Panc1 (cell line): Measurements from ENCODE around the gene MYBBP1A. TPM values are rescaled to one million over a fixed set of nuclear protein-coding genes. Genes with fewer than 3 reads are reported as not detected.

ENCODE experiments used
- ATAC-seq: fragments of 200-7000 bp; cut with Tn5 transposase; 2 replicates; pipeline ENCODE4 v1.9.1; 2020; ENCODE audit warnings: mild to moderate bottlenecking, moderate library complexity
- BruUV-seq: library from RNA; stranded (reverse); fragments of 400-500 nt; replicated peaks from 2 replicates; lab custom pipeline; 2021; lab: Mats Ljungman, UMichigan
- CTCF ChIA-PET: fragments of 300-600 bp; sonication (Branson Sonifier 250); formaldehyde crosslinking; loops from one replicate; lab custom pipeline; 2022; ENCODE audit warnings: antibody characterized with exemption; lab: Charles Lee
- POLR2A ChIA-PET: fragments of 300-600 bp; sonication (Branson Sonifier 250); formaldehyde crosslinking; loops from one replicate; lab custom pipeline; 2022; ENCODE audit warnings: antibody characterized with exemption; lab: Charles Lee
- DNase-seq: peaks from one replicate; pipeline ENCODE4 v3.0.0-alpha.2; 2010; ENCODE audit warnings: low read depth, low spot score
- H3K27ac ChIP-seq: 2 replicates; pipeline ENCODE4 v1.5.1; 2011; ENCODE audit warnings: mild to moderate bottlenecking, low read length, inconsistent platforms
- H3K27me3 ChIP-seq: fragments of 200-500 bp; sonication (Bioruptor generic); 2 replicates; pipeline ENCODE4 v1.6.0; 2014; ENCODE audit warnings: low read length, inconsistent platforms; ENCODE audit not compliant: control insufficient read depth, insufficient read depth
- H3K36me3 ChIP-seq: fragments of 200-500 bp; sonication (Bioruptor generic); 2 replicates; pipeline ENCODE4 v1.5.1; 2014; ENCODE audit warnings: inconsistent platforms, mild to moderate bottlenecking, low read length, moderate library complexity; ENCODE audit not compliant: control insufficient read depth, insufficient read depth
- H3K4me1 ChIP-seq: 2 replicates; pipeline ENCODE4 v1.5.1; 2011; ENCODE audit warnings: inconsistent platforms, mild to moderate bottlenecking, low read length, moderate library complexity; ENCODE audit not compliant: control insufficient read depth, insufficient read depth
- H3K4me3 ChIP-seq, 2 experiments: 2 replicates each; pipeline ENCODE4 v1.5.1; 2011 to 2012; ENCODE audit warnings: low read depth in 2 of 2, low read length in 2 of 2, mild to moderate bottlenecking in 2 of 2, inconsistent platforms in 1 of 2, moderate library complexity in 1 of 2
- H3K9me3 ChIP-seq: fragments of 200-500 bp; sonication (Bioruptor generic); 2 replicates; pipeline ENCODE4 v1.5.1; 2014; ENCODE audit warnings: low read depth, mild to moderate bottlenecking, inconsistent platforms, low read length, moderate library complexity; ENCODE audit not compliant: control insufficient read depth, insufficient read depth
- POLR2AphosphoS5 ChIP-seq: IDR thresholded peaks from 2 replicates; pipeline ENCODE4 v1.6.1; 2012; ENCODE audit warnings: mild to moderate bottlenecking, low read depth, low read length, moderate library complexity
- SIN3A ChIP-seq: IDR thresholded peaks from 2 replicates; pipeline ENCODE4 v1.6.1; 2012; ENCODE audit warnings: low read depth, mild to moderate bottlenecking, low read length, moderate library complexity, borderline replicate concordance; ENCODE audit not compliant: insufficient read depth
- TCF7L2 ChIP-seq: IDR thresholded peaks from 2 replicates; pipeline ENCODE4 v1.6.1; 2011; ENCODE audit warnings: mild to moderate bottlenecking, low read depth, low read length, inconsistent platforms
- in situ Hi-C: cut with HindIII; loops from 2 replicates; pipeline ENCODE4 v1.10.0; 2016; ENCODE audit warnings: low sequenced_read_pairs, low pct_unique_long_range_greater_than_20kb
- intact Hi-C: fragments of 100-400 bp; cut with micrococcal nuclease; formaldehyde crosslinking; loops from one replicate; pipeline ENCODE4 v1.10.0; 2022; ENCODE audit not compliant: unreplicated experiment
- total RNA-seq: library from RNA; stranded (reverse); gene quantifications from one replicate; pipeline ENCODE4 v1.2.1, GENCODE V29; 2021; ENCODE audit not compliant: unreplicated experiment
- TF ChIP-seq, protein P1 (sequence below): fragments of 450-650 bp; IDR thresholded peaks from 2 replicates; pipeline ENCODE4 v1.5.1; 2017; ENCODE audit warnings: mild to moderate bottlenecking
- TF ChIP-seq, protein P2 (sequence below), 2 experiments: IDR thresholded peaks; 2 replicates each; pipeline ENCODE4 v1.6.1; 2011 to 2012; ENCODE audit warnings: low read depth in 2 of 2, control low read depth in 1 of 2, low read length in 1 of 2, mild to moderate bottlenecking in 1 of 2, moderate library complexity in 1 of 2; ENCODE audit not compliant: insufficient read depth in 1 of 2

The MYBBP1A gene
- total RNA-seq, 1 experiment from 2014 or later, result 95.6 TPM

- Histone ChIP-seq H3K27ac (no peak overlapping the region), H3K4me1 (no peaks in the 10 kb centered on the region), H3K36me3 (no peaks in the 10 kb centered on the region), H3K4me3 (no peak overlapping the region), H3K27me3 (no peaks in the 10 kb centered on the region), H3K9me3 (no peaks in the 10 kb centered on the region)
- TF ChIP-seq TCF7L2 (no peak), POLR2AphosphoS5 (no peak), SIN3A (no peak)
- TF ChIP-seq, protein P1, sequence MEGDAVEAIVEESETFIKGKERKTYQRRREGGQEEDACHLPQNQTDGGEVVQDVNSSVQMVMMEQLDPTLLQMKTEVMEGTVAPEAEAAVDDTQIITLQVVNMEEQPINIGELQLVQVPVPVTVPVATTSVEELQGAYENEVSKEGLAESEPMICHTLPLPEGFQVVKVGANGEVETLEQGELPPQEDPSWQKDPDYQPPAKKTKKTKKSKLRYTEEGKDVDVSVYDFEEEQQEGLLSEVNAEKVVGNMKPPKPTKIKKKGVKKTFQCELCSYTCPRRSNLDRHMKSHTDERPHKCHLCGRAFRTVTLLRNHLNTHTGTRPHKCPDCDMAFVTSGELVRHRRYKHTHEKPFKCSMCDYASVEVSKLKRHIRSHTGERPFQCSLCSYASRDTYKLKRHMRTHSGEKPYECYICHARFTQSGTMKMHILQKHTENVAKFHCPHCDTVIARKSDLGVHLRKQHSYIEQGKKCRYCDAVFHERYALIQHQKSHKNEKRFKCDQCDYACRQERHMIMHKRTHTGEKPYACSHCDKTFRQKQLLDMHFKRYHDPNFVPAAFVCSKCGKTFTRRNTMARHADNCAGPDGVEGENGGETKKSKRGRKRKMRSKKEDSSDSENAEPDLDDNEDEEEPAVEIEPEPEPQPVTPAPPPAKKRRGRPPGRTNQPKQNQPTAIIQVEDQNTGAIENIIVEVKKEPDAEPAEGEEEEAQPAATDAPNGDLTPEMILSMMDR, result no peak
- TF ChIP-seq, protein P2, sequence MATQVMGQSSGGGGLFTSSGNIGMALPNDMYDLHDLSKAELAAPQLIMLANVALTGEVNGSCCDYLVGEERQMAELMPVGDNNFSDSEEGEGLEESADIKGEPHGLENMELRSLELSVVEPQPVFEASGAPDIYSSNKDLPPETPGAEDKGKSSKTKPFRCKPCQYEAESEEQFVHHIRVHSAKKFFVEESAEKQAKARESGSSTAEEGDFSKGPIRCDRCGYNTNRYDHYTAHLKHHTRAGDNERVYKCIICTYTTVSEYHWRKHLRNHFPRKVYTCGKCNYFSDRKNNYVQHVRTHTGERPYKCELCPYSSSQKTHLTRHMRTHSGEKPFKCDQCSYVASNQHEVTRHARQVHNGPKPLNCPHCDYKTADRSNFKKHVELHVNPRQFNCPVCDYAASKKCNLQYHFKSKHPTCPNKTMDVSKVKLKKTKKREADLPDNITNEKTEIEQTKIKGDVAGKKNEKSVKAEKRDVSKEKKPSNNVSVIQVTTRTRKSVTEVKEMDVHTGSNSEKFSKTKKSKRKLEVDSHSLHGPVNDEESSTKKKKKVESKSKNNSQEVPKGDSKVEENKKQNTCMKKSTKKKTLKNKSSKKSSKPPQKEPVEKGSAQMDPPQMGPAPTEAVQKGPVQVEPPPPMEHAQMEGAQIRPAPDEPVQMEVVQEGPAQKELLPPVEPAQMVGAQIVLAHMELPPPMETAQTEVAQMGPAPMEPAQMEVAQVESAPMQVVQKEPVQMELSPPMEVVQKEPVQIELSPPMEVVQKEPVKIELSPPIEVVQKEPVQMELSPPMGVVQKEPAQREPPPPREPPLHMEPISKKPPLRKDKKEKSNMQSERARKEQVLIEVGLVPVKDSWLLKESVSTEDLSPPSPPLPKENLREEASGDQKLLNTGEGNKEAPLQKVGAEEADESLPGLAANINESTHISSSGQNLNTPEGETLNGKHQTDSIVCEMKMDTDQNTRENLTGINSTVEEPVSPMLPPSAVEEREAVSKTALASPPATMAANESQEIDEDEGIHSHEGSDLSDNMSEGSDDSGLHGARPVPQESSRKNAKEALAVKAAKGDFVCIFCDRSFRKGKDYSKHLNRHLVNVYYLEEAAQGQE (IDR thresholded peaks at IDR 0.05; ENCODE audit: insufficient read depth in 1 of 2, low read depth in 2 of 2, low read length in 1 of 2), result no peak
- in situ Hi-C loops (no loop called here), intact Hi-C loops (no loop called here)
- BruUV-seq, result no TSS peak
- DNase-seq, result no peak
- ChIA-PET POLR2A (no interaction called here), CTCF (no interaction called here)
- no peak for ATAC-seq
These were observed 46.1 kb upstream of the MYBBP1A start for GRCh38 chr17:4601326-4601725.

DNA sequence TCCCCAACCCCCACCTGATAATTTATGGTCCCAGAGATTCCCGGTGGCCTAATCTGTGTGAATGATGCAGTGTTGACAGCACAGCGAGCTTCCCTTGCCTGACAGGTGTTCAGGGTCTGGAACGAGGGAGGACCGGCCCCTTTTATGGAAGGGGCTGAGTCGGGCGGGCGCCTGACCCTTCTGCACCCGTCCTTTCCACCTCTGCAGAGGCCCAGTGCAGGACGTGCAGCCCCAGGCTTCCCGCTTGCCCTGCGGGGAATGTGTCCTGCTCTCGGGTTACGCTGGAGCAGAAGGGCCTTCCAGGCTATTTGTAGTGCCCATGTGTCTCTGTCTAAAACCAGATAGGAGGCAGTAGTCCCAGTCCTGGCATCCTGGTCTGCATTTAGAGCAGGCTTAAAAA, 45.4 kb upstream of the MYBBP1A start:
- Histone ChIP-seq H3K36me3 (no peaks in the 10 kb centered on the region), H3K4me3 (no peak overlapping the region), H3K4me1 (no peaks in the 10 kb centered on the region), H3K9me3 (no peaks in the 10 kb centered on the region), H3K27ac (no peak overlapping the region), H3K27me3 (no peaks in the 10 kb centered on the region)
- in situ Hi-C loops (no loop called here), intact Hi-C loops (no loop called here)
- peak; percentile 33; the same call in 1 of the 2 replicates for ATAC-seq
- TF ChIP-seq, protein P2 (IDR thresholded peaks at IDR 0.05; ENCODE audit: insufficient read depth in 1 of 2, low read depth in 2 of 2, low read length in 1 of 2), result no peak
- TF ChIP-seq POLR2AphosphoS5, result no peak
- TF ChIP-seq, protein P1, result no peak
- TF ChIP-seq TCF7L2, result no peak
- no peak for TF ChIP-seq SIN3A
- no peak for DNase-seq
- ChIA-PET CTCF (interaction anchor here (0.5 kb wide), 1 partner anchor 128 kb away, joined by 6 read pairs; no protein-coding TSS in a partner anchor), POLR2A (no interaction called here)
- no TSS peak for BruUV-seq
